ENCODE results near the gene HPS1. TPM values are rescaled to one million over a fixed set of nuclear protein-coding genes. Genes with fewer than 3 reads are reported as not detected.

Gene HPS1
- total RNA-seq, 1 donor from 2014 or later, result 63.3 TPM

DNA sequence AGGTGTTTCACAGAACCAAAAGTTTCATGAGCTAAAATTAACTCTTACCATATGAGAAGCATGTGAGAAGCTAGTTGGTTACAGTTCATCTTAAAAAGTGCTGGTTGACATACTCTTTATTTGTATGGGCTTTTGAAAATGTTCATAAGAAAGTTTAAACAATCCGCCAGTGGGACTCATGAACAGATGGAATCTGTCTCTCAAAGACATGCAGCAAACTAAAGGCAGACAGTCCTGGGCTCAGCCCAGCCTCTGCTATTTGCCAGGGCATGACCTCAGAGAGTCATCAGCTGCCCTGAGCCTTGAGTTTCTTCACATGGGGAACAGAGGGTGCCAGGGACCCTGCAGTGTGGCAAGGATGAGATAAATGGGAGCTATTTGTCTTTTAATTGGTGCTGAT, 35.0 kb downstream of the HPS1 start:
- DNase-seq (ENCODE audit: low spot score), result no peak

DNA sequence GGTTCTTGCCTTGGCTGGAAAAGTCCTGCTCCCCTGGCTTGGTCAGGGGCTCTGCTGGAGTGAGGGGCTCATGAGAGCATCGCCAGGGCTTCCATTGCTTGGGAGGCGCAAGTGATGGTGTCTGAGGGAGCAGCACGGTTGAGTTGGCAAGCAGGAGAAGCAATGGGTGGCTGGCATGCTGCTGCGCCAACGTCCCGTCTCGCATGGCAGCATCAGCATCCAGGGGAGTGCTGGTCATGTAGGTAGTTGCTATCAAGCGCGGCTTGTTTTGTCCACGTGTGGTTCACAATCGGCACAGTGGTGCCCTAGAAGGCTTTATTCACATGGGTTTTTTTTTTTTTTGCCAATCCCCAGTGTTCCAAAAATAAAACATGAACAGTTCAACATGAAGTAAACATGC, 35.6 kb downstream of the HPS1 start:
- DNase-seq (ENCODE audit: low spot score), result no peak

GRCh38 chr10:98410759-98411158, 36.0 kb downstream of the HPS1 start:
- no peak for DNase-seq (ENCODE audit: low spot score)

DNA sequence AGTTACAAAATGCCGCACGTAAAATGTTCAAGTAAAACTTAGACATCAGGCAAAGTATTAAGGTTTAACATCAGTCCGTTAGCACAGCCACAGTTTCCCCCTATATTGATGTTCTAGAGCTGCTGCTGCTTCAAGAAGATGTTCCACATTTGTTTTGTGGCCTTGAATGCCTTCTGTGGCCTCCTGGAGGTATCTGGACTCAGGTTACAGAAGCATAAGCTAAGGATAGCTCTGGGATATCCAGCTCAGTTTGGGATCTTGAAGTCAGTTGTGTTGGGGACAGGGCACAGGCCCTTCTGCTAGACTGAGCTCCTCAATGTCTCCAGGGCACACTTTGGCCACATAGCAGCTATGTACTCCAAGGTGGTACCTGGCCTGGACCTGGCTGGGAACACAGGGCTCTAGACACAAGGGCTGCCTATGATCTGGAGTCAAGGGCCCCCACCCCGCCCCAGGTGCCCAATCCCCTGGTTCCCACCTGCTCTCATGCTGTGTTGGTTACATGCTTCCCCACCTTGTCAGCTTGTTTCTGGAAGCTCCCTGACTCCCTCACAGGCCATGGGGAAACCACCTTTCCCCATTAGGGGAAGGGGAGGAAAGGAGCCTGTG, 36.5 kb downstream of the HPS1 start:
- DNase-seq (ENCODE audit: low spot score), result no peak

GRCh38 chr10:98408799-98409198, 37.9 kb downstream of the HPS1 start:
- no peak for DNase-seq (ENCODE audit: low spot score)

DNA sequence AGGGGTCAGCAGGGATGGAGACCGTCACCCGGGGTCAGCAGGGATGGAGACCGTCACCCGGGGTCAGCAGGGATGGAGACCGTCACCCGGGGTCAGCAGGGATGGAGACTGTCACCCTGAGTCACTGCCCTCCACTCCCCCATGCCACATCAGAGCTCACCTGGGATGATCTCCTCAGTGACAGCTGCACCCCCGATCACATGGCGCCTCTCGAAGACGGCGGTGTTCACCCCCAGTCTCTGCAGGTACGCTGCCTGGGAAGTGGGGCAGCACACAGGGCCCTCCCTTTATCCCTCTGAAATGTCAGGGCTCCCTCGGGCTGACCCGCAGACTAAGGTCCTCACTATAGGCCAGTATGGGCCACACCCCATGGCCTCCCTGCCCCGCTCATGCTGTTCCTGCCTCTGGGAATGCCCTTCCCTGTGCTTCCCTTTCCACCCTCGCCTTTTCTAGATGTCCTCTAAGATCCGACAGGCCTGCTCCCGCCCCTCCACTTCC, 38.9 kb downstream of the HPS1 start:
- DNase-seq (ENCODE audit: low spot score), result no peak

DNA sequence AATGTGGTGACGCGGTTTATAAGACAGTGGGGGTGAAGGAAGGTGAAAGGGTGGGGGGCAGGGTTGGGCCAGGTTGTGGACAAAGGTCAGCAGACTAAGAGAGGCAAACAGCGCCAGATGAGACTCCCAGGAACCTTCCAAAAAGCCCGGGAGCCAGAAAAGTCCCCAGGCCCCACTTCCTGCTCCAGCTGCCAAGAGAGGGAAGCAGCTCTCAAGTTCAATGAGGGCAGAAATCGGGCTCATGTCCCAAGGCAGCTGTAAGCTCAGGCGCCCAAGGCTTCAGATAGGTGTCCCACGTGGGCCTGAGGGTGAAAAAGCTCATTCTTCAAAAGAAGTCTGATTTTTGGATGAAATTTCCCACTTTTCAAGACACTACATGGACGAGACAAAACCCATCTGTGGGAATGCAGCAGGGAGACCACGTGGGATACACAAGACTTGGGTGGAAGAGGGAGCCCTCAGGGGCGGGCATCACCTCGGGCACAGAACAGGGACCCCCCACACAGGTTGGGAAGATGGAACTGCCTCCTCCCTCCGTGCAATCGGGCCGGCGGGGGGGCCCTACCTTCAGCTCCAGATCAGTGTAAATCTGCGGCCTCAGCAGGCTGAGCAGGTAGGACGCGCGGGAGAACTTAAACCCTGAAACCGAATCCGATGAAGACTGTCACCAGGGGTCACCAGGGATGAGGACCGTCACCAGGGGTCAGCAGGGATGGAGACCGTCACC, 39.6 kb downstream of the HPS1 start:
- DNase-seq (ENCODE audit: low spot score), result no peak

DNA sequence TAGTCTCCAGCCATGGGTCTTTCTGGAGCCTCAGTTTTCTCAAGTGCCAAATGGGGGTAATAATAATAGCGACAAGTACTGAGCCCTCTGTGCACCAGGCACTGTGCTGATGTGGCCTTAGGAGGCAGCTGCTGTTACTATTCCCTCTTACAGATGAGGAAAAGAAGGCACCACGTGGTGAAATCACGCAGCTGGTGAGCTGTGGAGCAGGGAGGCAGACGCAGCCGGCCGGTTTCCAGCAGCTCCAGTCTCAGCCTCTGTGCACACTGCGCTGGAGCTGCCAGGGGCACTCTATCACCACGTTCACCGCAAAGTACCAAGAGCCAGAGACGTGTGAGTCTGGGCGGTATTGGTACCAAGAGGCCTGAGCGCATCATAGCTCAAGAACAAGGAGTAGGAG, 41.3 kb downstream of the HPS1 start:
- no peak for DNase-seq (ENCODE audit: low spot score)

DNA sequence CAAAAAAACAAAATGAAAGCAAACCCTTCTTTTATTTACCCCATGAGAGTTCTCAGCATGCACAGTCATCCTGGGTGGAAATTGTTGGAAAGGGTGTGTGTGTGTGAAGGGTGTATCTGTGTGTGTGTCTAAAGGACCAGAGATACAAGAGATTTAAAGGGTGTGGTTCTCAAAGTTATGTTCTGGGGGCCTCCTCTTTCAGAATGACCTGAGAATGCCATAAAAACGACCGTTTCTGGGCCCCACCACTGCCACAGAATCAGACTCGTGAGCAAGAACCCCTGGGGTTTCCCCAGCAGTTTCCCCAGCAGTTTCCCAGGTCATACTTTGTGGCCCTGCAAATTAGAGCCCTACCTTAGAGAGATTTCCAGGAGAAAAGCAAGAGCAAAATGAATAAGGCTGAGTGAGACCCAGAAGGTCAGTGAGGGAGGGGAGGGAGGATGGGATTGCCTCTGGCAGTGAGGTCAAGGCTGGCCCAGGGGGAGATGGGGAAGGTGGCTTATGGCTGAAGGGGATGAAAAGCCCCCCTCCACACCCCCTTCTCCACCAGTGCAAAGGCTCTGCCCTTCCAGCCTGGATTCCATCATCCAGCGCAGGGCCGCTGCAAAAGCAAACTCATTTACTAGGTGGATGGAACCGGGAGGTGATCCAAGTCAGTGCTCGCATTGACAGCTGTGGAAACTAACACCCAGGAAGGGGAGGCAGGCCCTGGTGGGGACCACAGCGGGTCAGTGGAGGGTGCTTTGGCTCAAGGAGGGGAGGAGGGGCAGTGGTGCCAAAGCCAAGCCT, 42.0 kb downstream of the HPS1 start:
- DNase-seq (ENCODE audit: low spot score), result no peak

- DNase-seq (ENCODE audit: low spot score), result no peak
Observed at GRCh38 chr10:98403812-98404504, 42.8 kb downstream of the HPS1 start.

- no peak for DNase-seq (ENCODE audit: low spot score)
Observed at GRCh38 chr10:98402931-98403718, 43.6 kb downstream of the HPS1 start.

GRCh38 chr10:98402478-98402877, 44.3 kb downstream of the HPS1 start:
- no peak for DNase-seq (ENCODE audit: low spot score)

- no peak for DNase-seq (ENCODE audit: low spot score)
Observed at GRCh38 chr10:98400482-98400881, 46.3 kb downstream of the HPS1 start.

DNA sequence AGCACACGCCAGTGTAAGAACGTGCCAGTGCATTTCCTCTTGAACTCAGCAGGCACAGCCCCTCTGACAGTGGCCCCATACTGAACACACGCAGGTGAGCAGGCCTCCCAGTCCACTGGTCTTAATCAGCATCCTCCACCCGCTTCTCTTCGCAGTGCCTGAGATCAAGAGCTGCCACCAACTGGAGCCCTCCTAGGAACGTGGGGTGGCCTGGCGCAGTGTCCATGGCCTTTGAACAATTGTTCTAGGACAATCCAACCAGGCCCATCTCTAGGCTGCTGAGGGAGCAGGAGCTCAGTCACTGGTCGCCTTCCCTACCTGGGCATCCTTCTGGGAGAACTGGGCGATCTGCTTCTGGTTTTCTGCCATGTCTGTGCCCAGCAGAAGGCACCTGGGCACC, 47.0 kb downstream of the HPS1 start:
- DNase-seq (ENCODE audit: low spot score), result no peak

DNA sequence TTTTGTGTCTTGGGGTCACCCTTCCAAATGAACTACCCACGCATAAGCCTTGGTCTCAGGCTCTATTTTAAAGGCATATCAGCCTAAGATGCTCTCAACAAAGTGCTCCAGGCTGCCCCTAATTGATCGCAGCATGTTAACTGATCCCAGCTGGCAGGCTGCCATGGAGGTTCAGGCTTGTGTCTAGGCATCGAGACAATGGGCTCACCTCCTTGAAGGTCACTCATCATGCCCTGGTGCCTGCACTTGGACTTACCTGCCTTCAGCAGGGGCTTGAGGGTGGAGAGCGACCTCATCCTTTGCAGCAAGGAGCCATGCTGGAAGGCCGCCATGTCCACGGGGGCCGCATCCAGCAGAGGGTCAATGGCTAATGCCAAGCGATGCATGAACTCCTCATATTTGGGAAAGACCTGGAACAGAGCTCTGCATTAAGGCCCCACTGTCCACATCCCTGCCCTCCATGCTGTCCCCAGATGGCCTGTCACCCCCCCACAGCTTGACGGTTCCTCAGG, 49.6 kb downstream of the HPS1 start:
- no peak for DNase-seq (ENCODE audit: low spot score)

DNA sequence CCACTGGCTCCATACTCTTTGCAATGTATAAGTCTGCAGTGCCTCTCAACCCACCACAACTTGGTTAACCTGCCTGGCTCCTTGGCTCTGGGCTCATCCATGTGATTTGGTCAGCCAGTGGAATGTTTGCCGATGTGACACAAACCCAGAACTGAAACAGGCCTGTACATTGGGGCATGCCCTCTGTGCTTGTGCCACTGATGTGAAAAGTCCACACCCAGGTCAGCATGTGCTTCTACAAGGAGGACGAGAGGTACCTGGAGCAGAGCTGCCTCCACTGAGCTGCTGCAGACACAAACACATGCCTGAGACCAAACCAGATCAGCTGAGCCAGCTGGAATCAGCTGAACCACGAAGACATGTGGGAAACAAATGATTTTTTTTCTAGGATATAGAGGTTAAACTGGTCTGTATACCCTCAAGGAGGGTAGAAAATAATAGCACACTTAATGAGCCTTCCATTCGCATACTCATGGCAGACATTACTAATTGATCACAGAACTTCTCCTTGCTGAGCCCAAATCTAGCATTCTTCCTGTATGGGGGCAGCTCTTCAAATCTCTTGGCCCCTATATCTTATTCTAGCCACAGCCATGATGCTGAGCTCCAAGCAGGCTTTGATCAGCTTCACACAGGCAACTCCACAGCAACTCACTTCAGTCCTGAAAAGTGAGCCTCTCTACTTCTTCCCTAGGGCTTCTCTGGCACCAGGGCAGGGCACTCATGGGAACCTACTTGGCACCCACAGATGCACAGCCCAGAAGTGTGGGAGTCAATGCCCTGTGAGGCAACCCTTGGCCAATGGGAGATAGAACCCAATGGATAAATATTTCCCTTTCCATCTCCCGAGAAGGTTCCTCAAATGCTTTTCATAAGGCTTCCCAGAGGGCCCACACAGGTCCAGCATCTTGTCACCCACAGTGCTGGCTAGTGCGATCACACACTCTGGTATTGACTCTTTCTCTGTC, 50.4 kb downstream of the HPS1 start:
- no peak for DNase-seq (ENCODE audit: low spot score)

- no peak for DNase-seq (ENCODE audit: low spot score)
Observed at GRCh38 chr10:98394851-98395440, 51.8 kb downstream of the HPS1 start.

GRCh38 chr10:98391578-98391991, 55.1 kb downstream of the HPS1 start:
- peak; percentile 78 for DNase-seq (ENCODE audit: low spot score)

- DNase-seq (ENCODE audit: low spot score), result no peak
Observed at GRCh38 chr10:98391065-98391464, 55.7 kb downstream of the HPS1 start.
